HEK293T (cell line): Measurements from ENCODE around the gene LRMDA.
A peak's percentile ranks its signal among the peaks of the same experiment; 100 is the strongest.

Source experiments
- CTCF ChIA-PET: fragments of 350-600 bp; formaldehyde crosslinking; extraction: SDS; loops from one replicate; lab custom pipeline; 2021; ENCODE audit warnings: antibody characterized with exemption, inconsistent platforms; lab: Yijun Ruan, JAX
- POLR2A ChIA-PET: fragments of 350-600 bp; formaldehyde crosslinking; extraction: SDS; loops from one replicate; lab custom pipeline; 2020; ENCODE audit warnings: antibody characterized with exemption, inconsistent platforms; lab: Yijun Ruan, JAX
- DNase-seq: peaks from one replicate; pipeline ENCODE4 v3.0.0; 2012; ENCODE audit warnings: mixed read lengths; ENCODE audit errors: extremely low spot score
- ARNT ChIP-seq: fragments of 450-650 bp; IDR thresholded peaks from 2 replicates; pipeline ENCODE4 v1.6.1; 2017; ENCODE audit warnings: mild to moderate bottlenecking
- BHLHE40 ChIP-seq: fragments of 450-650 bp; IDR thresholded peaks from 2 replicates; pipeline ENCODE4 v1.6.1; 2016; ENCODE audit warnings: mild to moderate bottlenecking, moderate library complexity, borderline replicate concordance
- CTBP1 ChIP-seq: fragments of 450-650 bp; IDR thresholded peaks from 2 replicates; pipeline ENCODE4 v1.6.1; 2016; ENCODE audit warnings: borderline replicate concordance
- ELF4 ChIP-seq: fragments of 450-650 bp; IDR thresholded peaks from 2 replicates; pipeline ENCODE4 v1.6.1; 2017; ENCODE audit warnings: antibody characterized with exemption
- FOXA1 ChIP-seq: fragments of 450-650 bp; IDR thresholded peaks from 2 replicates; pipeline ENCODE4 v1.6.1; 2016; ENCODE audit warnings: mild to moderate bottlenecking
- FOXK2 ChIP-seq: fragments of 450-650 bp; IDR thresholded peaks from 2 replicates; pipeline ENCODE4 v1.6.1; 2016; ENCODE audit warnings: mild to moderate bottlenecking
- FOXM1 ChIP-seq: fragments of 450-650 bp; IDR thresholded peaks from 2 replicates; pipeline ENCODE4 v1.6.1; 2017; ENCODE audit warnings: mild to moderate bottlenecking, borderline replicate concordance
- HDGF ChIP-seq: fragments of 450-650 bp; IDR thresholded peaks from 2 replicates; pipeline ENCODE4 v1.6.1; 2017; ENCODE audit warnings: antibody characterized with exemption, borderline replicate concordance
- L3MBTL2 ChIP-seq: fragments of 450-650 bp; conservative IDR thresholded peaks from 2 replicates; pipeline ENCODE4 v1.6.1; 2016; ENCODE audit warnings: mild to moderate bottlenecking
- LEF1 ChIP-seq: fragments of 450-650 bp; IDR thresholded peaks from 2 replicates; pipeline ENCODE4 v1.6.1; 2017; ENCODE audit warnings: mild to moderate bottlenecking, borderline replicate concordance
- NFRKB ChIP-seq: fragments of 450-650 bp; IDR thresholded peaks from 2 replicates; pipeline ENCODE4 v1.6.1; 2016; ENCODE audit warnings: mild to moderate bottlenecking, moderate library complexity
- PKNOX1 ChIP-seq: fragments of 450-650 bp; IDR thresholded peaks from 2 replicates; pipeline ENCODE4 v1.6.1; 2016
- SP1 ChIP-seq: fragments of 450-650 bp; IDR thresholded peaks from 2 replicates; pipeline ENCODE4 v1.6.1; 2017
- SUZ12 ChIP-seq: fragments of 450-650 bp; IDR thresholded peaks from 2 replicates; pipeline ENCODE4 v1.6.1; 2016; ENCODE audit warnings: mild to moderate bottlenecking
- TARDBP ChIP-seq: fragments of 450-650 bp; IDR thresholded peaks from 2 replicates; pipeline ENCODE4 v1.6.1; 2016
- ZNF384 ChIP-seq: fragments of 450-650 bp; IDR thresholded peaks from 2 replicates; pipeline ENCODE4 v1.6.1; 2016

The LRMDA gene

GRCh38 chr10:76036962-76037361, 605.5 kb downstream of the LRMDA start:
- no peak for DNase-seq
- CTCF ChIA-PET = interaction anchor here (0.7 to 2.7 kb wide), 18 partner anchors 11 to 443 kb away, joined by 3 to 13 read pairs (median 4); no protein-coding TSS in a partner anchor
- TF ChIP-seq SP1 (no peak), BHLHE40 (no peak), TARDBP (no peak), NFRKB (no peak), FOXA1 (no peak), ARNT (no peak), LEF1 (no peak), ZNF384 (no peak), ELF4 (no peak), SUZ12 (no peak), PKNOX1 (no peak), FOXK2 (no peak), FOXM1 (no peak), CTBP1 (no peak), HDGF (no peak), L3MBTL2 (no peak)
- POLR2A ChIA-PET = interaction anchor here (1.5 kb wide), 1 partner anchor 635 kb away, joined by 3 read pairs; the partner anchor contains the start of gene ZNF503

- TF ChIP-seq L3MBTL2 (no peak), HDGF (no peak), NFRKB (no peak), FOXK2 (no peak), ZNF384 (no peak), PKNOX1 (no peak), SUZ12 (no peak), SP1 (no peak), LEF1 (no peak)
- DNase-seq = no peak
- ChIA-PET CTCF (interaction anchor here (0.6 to 2.7 kb wide), 7 partner anchors 13 to 266 kb away, joined by 3 to 13 read pairs (median 5); no protein-coding TSS in a partner anchor), POLR2A (no interaction called here)
Measured at GRCh38 chr10:76037531-76038155, 606.2 kb downstream of the LRMDA start.

GRCh38 chr10:76038696-76039095, 607.3 kb downstream of the LRMDA start:
- CTCF ChIA-PET = no interaction called here
- DNase-seq = no peak
- POLR2A ChIA-PET = no interaction called here
- TF ChIP-seq HDGF = no peak
- no peak for TF ChIP-seq BHLHE40

GRCh38 chr10:76040107-76040829, 608.8 kb downstream of the LRMDA start:
- ChIA-PET POLR2A (no interaction called here), CTCF (interaction anchor here (0.5 kb wide), 1 partner anchor 139 kb away, joined by 3 read pairs; no protein-coding TSS in a partner anchor)
- no peak for TF ChIP-seq ZNF384
- TF ChIP-seq FOXA1 = no peak
- TF ChIP-seq CTBP1 = no peak
- TF ChIP-seq ELF4 = no peak
- TF ChIP-seq LEF1 = no peak
- TF ChIP-seq PKNOX1 = no peak
- DNase-seq = peak; percentile 16

- ChIA-PET POLR2A (no interaction called here), CTCF (no interaction called here)
- DNase-seq = no peak
- TF ChIP-seq NFRKB (no peak), FOXM1 (no peak), L3MBTL2 (no peak), LEF1 (no peak), ZNF384 (no peak), FOXA1 (no peak), CTBP1 (no peak), HDGF (no peak), FOXK2 (no peak)
Measured at GRCh38 chr10:76040830-76041220, 609.4 kb downstream of the LRMDA start.

GRCh38 chr10:76041551-76041950, 610.1 kb downstream of the LRMDA start:
- DNase-seq = no peak
- TF ChIP-seq ZNF384 (no peak), LEF1 (no peak), SP1 (no peak), CTBP1 (no peak), FOXK2 (no peak)
- CTCF ChIA-PET = interaction anchor here (0.6 kb wide), 1 partner anchor 468 kb away, joined by 4 read pairs; no protein-coding TSS in a partner anchor
- POLR2A ChIA-PET = no interaction called here
